Measurements from ENCODE around the gene ASB16. TPM values are rescaled to one million over a fixed set of nuclear protein-coding genes. Genes with fewer than 3 reads are reported as not detected.

Gene ASB16
- total and polyA plus RNA-seq, 10 of the 15 experiments (the other 5 are each of a cell fraction or from before 2014, with no cell fraction given): 0.07 to 1.1 (median 0.44) TPM; not detected in 5

GRCh38 chr17:44123356-44124117, 47.0 kb upstream of the ASB16 start, which contains the start of gene HDAC5 (continued):
- TF ChIP-seq, protein P1, sequence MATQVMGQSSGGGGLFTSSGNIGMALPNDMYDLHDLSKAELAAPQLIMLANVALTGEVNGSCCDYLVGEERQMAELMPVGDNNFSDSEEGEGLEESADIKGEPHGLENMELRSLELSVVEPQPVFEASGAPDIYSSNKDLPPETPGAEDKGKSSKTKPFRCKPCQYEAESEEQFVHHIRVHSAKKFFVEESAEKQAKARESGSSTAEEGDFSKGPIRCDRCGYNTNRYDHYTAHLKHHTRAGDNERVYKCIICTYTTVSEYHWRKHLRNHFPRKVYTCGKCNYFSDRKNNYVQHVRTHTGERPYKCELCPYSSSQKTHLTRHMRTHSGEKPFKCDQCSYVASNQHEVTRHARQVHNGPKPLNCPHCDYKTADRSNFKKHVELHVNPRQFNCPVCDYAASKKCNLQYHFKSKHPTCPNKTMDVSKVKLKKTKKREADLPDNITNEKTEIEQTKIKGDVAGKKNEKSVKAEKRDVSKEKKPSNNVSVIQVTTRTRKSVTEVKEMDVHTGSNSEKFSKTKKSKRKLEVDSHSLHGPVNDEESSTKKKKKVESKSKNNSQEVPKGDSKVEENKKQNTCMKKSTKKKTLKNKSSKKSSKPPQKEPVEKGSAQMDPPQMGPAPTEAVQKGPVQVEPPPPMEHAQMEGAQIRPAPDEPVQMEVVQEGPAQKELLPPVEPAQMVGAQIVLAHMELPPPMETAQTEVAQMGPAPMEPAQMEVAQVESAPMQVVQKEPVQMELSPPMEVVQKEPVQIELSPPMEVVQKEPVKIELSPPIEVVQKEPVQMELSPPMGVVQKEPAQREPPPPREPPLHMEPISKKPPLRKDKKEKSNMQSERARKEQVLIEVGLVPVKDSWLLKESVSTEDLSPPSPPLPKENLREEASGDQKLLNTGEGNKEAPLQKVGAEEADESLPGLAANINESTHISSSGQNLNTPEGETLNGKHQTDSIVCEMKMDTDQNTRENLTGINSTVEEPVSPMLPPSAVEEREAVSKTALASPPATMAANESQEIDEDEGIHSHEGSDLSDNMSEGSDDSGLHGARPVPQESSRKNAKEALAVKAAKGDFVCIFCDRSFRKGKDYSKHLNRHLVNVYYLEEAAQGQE (IDR thresholded peaks at IDR 0.05; ENCODE audit: low read depth, low read length): no peak
- TF ChIP-seq SRF (IDR thresholded peaks at IDR 0.05; ENCODE audit: low read depth in 2 of 2, low read length in 2 of 2): 0 out of 4 replicates have a peak, but pooled peaks of 1 of the 2 experiments have one; percentile 5
- TF ChIP-seq ASH2L (IDR thresholded peaks at IDR 0.05; ENCODE audit: borderline replicate concordance, low read depth): 0 out of 2 replicates have a peak, but pooled peaks have one; percentile 55
- peak; percentile 63; the same call in 1 of the 2 replicates for TF ChIP-seq EED (IDR thresholded peaks at IDR 0.05; ENCODE audit: low read depth)
- no peak for TF ChIP-seq JUND (IDR thresholded peaks at IDR 0.05; ENCODE audit: low read depth, low read length)
- 0 out of 2 replicates have a peak, but pooled peaks have one; percentile 18 for TF ChIP-seq ZSCAN29 (IDR thresholded peaks at IDR 0.05)
- TF ChIP-seq SP1 (IDR thresholded peaks at IDR 0.05; ENCODE audit: low read depth, low read length): no peak
- no peak for TF ChIP-seq SUZ12 (IDR thresholded peaks at IDR 0.05; ENCODE audit: unreplicated experiment)
- 0 out of 2 replicates have a peak, but pooled peaks have one; percentile 36 for TF ChIP-seq IRF4 (IDR thresholded peaks at IDR 0.05; ENCODE audit: low read depth, low read length)
- TF ChIP-seq, protein P2, sequence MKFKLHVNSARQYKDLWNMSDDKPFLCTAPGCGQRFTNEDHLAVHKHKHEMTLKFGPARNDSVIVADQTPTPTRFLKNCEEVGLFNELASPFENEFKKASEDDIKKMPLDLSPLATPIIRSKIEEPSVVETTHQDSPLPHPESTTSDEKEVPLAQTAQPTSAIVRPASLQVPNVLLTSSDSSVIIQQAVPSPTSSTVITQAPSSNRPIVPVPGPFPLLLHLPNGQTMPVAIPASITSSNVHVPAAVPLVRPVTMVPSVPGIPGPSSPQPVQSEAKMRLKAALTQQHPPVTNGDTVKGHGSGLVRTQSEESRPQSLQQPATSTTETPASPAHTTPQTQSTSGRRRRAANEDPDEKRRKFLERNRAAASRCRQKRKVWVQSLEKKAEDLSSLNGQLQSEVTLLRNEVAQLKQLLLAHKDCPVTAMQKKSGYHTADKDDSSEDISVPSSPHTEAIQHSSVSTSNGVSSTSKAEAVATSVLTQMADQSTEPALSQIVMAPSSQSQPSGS (IDR thresholded peaks at IDR 0.05; ENCODE audit: low read length): no peak
- TF ChIP-seq, protein P3, sequence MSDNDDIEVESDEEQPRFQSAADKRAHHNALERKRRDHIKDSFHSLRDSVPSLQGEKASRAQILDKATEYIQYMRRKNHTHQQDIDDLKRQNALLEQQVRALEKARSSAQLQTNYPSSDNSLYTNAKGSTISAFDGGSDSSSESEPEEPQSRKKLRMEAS (IDR thresholded peaks at IDR 0.05; ENCODE audit: low read depth, low read length): peak; percentile 63
- TF ChIP-seq, protein P4, sequence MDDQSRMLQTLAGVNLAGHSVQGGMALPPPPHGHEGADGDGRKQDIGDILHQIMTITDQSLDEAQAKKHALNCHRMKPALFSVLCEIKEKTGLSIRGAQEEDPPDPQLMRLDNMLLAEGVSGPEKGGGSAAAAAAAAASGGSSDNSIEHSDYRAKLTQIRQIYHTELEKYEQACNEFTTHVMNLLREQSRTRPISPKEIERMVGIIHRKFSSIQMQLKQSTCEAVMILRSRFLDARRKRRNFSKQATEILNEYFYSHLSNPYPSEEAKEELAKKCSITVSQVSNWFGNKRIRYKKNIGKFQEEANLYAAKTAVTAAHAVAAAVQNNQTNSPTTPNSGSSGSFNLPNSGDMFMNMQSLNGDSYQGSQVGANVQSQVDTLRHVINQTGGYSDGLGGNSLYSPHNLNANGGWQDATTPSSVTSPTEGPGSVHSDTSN (IDR thresholded peaks at IDR 0.05; ENCODE audit: insufficient replicate concordance, low read depth, low read length): no peak
- TF ChIP-seq, protein P5, sequence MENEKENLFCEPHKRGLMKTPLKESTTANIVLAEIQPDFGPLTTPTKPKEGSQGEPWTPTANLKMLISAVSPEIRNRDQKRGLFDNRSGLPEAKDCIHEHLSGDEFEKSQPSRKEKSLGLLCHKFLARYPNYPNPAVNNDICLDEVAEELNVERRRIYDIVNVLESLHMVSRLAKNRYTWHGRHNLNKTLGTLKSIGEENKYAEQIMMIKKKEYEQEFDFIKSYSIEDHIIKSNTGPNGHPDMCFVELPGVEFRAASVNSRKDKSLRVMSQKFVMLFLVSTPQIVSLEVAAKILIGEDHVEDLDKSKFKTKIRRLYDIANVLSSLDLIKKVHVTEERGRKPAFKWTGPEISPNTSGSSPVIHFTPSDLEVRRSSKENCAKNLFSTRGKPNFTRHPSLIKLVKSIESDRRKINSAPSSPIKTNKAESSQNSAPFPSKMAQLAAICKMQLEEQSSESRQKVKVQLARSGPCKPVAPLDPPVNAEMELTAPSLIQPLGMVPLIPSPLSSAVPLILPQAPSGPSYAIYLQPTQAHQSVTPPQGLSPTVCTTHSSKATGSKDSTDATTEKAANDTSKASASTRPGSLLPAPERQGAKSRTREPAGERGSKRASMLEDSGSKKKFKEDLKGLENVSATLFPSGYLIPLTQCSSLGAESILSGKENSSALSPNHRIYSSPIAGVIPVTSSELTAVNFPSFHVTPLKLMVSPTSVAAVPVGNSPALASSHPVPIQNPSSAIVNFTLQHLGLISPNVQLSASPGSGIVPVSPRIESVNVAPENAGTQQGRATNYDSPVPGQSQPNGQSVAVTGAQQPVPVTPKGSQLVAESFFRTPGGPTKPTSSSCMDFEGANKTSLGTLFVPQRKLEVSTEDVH (IDR thresholded peaks at IDR 0.05; ENCODE audit: low read depth, partially characterized antibody): peak; percentile 25
- TF ChIP-seq KDM1A (IDR thresholded peaks at IDR 0.05; ENCODE audit: borderline replicate concordance): no peak
- TF ChIP-seq, protein P6, sequence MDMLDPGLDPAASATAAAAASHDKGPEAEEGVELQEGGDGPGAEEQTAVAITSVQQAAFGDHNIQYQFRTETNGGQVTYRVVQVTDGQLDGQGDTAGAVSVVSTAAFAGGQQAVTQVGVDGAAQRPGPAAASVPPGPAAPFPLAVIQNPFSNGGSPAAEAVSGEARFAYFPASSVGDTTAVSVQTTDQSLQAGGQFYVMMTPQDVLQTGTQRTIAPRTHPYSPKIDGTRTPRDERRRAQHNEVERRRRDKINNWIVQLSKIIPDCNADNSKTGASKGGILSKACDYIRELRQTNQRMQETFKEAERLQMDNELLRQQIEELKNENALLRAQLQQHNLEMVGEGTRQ (IDR thresholded peaks at IDR 0.05; ENCODE audit: borderline replicate concordance, low read depth, low read length): peak; percentile 61
- TF ChIP-seq FOS (IDR thresholded peaks at IDR 0.05; ENCODE audit: borderline replicate concordance, extremely low read depth, insufficient read length): no peak
- no peak for TF ChIP-seq ZNF274 (IDR thresholded peaks at IDR 0.05; ENCODE audit: insufficient read depth, insufficient read length)
- no peak for TF ChIP-seq ATF3 (IDR thresholded peaks at IDR 0.05; ENCODE audit: borderline replicate concordance, extremely low read depth, low read depth, low read length)
